ENCODE measurements around the gene CHRNA10.

The CHRNA10 gene

GRCh38 chr11:3641701-3642070 is 29.5 kb downstream of the CHRNA10 start, which contains the start of gene ART5:
ART5 (minus strand) TSS chr11:3641992; CDS start chr11:3641862, 130 bp downstream.
- no peaks in the 10 kb centered on the region for H3K36me3 Mint-ChIP-seq (ENCODE audit: low read depth)
- peaks cover 6% of the 10 kb centered on the region for H3K9me3 Mint-ChIP-seq
- H3K27ac Mint-ChIP-seq, result peak within 1 kb of the TSS; percentile 4 to 93 (median 85)
- no peak for TF ChIP-seq CTCF (IDR thresholded peaks at IDR 0.05; ENCODE audit: unreplicated experiment in 3 of 3)
- peaks cover 14% of the 10 kb centered on the region for H3K4me1 Mint-ChIP-seq
- peaks cover 11% of the 10 kb centered on the region for H3K27me3 Mint-ChIP-seq (ENCODE audit: low read depth)
- peak within 1 kb of the TSS; percentile 87 to 90 (median 90) for H3K4me3 Mint-ChIP-seq

GRCh38 chr11:3641191-3641590 is 30.0 kb downstream of the CHRNA10 start:
- Mint-ChIP-seq H3K4me3 (peak overlapping the region; percentile 83 to 90 (median 87)), H3K27ac (peak overlapping the region in 1 of 3 experiments; percentile 49), H3K4me1 (peaks cover 14% of the 10 kb centered on the region), H3K9me3 (peaks cover 6% of the 10 kb centered on the region), H3K27me3 (ENCODE audit: low read depth) (peaks cover 8% of the 10 kb centered on the region), H3K36me3 (ENCODE audit: low read depth) (no peaks in the 10 kb centered on the region)
- TF ChIP-seq CTCF (IDR thresholded peaks at IDR 0.05; ENCODE audit: unreplicated experiment in 3 of 3), result no peak

GRCh38 chr11:3639841-3640240 is 31.3 kb downstream of the CHRNA10 start:
- Mint-ChIP-seq H3K4me3 (peak overlapping the region in 1 of 3 experiments; percentile 43), H3K27ac (no peak overlapping the region), H3K9me3 (peaks cover 6% of the 10 kb centered on the region), H3K27me3 (ENCODE audit: low read depth) (no peaks in the 10 kb centered on the region), H3K36me3 (ENCODE audit: low read depth) (no peaks in the 10 kb centered on the region), H3K4me1 (peaks cover 11% of the 10 kb centered on the region)
- no peak for TF ChIP-seq CTCF (IDR thresholded peaks at IDR 0.05; ENCODE audit: unreplicated experiment in 3 of 3)

GRCh38 chr11:3638513-3638912 is 32.7 kb downstream of the CHRNA10 start:
- no peaks in the 10 kb centered on the region for H3K9me3 Mint-ChIP-seq

GRCh38 chr11:3637201-3637600 is 34.0 kb downstream of the CHRNA10 start:
- H3K9me3 Mint-ChIP-seq, result no peaks in the 10 kb centered on the region
- no peak for TF ChIP-seq CTCF (IDR thresholded peaks at IDR 0.05; ENCODE audit: unreplicated experiment in 3 of 3)
- no peaks in the 10 kb centered on the region for H3K27me3 Mint-ChIP-seq (ENCODE audit: low read depth)
- H3K4me3 Mint-ChIP-seq, result no peak overlapping the region
- H3K27ac Mint-ChIP-seq, result no peak overlapping the region
- no peaks in the 10 kb centered on the region for H3K4me1 Mint-ChIP-seq
- H3K36me3 Mint-ChIP-seq (ENCODE audit: low read depth), result no peaks in the 10 kb centered on the region

More at GRCh38 chr11:3638513-3638912, 32.7 kb downstream of the CHRNA10 start:
- H3K27ac Mint-ChIP-seq, result no peak overlapping the region
- no peak overlapping the region for H3K4me3 Mint-ChIP-seq
- no peak for TF ChIP-seq CTCF (IDR thresholded peaks at IDR 0.05; ENCODE audit: unreplicated experiment in 3 of 3)
- no peaks in the 10 kb centered on the region for H3K36me3 Mint-ChIP-seq (ENCODE audit: low read depth)
- peaks cover 5% of the 10 kb centered on the region for H3K4me1 Mint-ChIP-seq
- H3K27me3 Mint-ChIP-seq (ENCODE audit: low read depth), result no peaks in the 10 kb centered on the region

GRCh38 chr11:3635641-3636375 is 35.4 kb downstream of the CHRNA10 start:
- TF ChIP-seq CTCF (IDR thresholded peaks at IDR 0.05; ENCODE audit: unreplicated experiment in 3 of 3), result no peak
- Mint-ChIP-seq H3K27me3 (ENCODE audit: low read depth) (no peaks in the 10 kb centered on the region), H3K27ac (no peak overlapping the region), H3K4me1 (no peaks in the 10 kb centered on the region), H3K4me3 (no peak overlapping the region), H3K9me3 (no peaks in the 10 kb centered on the region), H3K36me3 (ENCODE audit: low read depth) (no peaks in the 10 kb centered on the region)

Measured in nephron (organoid).